G401 (cell line): ENCODE results near the gene UQCRC2. TPM values are rescaled to one million over a fixed set of nuclear protein-coding genes. Genes with fewer than 3 reads are reported as not detected.
"Not testable (repeated sequence)": the region's sequence is repeated elsewhere in the genome, so short reads cannot be mapped to it uniquely, and the experiment has no call there.

Experiments
- DNase-seq: peaks from one replicate; pipeline ENCODE4 v3.0.0-alpha.2; 2015; ENCODE audit warnings: low spot score
- in situ Hi-C: cut with HindIII; loops from 2 replicates; pipeline ENCODE4 v1.10.0; 2016; ENCODE audit warnings: low sequenced_read_pairs, mixed read lengths
- total RNA-seq: library from RNA; depleted of rRNA; stranded (reverse); fragments of >200 nt; shearing (Covaris generic); gene quantifications from 2 replicates; pipeline ENCODE4 v1.2.3, GENCODE V29; 2014; rRNA removed

Gene UQCRC2
- 73.9 and 94.3 TPM in 2 replicates for total RNA-seq

DNA sequence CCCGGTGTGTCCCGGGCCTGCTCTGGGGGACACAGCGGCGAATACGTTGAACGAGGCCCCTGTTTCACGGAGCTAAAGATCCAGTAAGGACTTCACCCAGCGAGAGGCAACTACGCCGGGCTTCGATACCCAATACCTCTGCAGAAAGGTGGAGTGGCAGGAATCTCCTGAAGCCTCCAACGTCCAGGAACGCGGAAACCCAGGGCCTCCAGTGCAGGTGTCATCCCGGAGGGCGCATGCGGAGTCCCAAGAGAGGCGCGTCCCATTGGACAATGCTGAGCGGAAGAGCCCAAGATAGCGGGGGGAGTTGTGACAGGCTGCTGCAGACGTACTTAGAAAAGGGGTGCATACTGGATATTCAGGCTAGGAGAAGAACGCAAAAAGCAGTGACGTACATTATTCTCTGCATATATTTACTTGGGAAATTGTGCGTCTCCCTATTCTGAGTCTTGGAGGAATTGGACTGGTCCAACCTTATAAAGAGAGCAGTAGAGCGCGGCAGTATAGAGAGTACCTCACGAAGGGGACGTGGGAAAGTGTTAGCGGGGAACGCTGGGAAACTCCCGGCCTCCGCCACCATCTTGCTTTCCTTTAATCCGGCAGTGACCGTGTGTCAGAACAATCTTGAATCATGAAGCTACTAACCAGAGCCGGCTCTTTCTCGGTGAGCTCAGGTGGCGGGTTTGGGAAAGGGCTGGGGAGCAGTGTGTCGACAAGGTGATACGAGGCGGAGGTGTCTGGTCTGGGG is at the start of gene UQCRC2:
TSS of gene UQCRC2 (plus strand) at position 569 of the 748 bp plus-strand sequence. CDS start at position 632, 63 bp downstream.
- peak; percentile 96 for DNase-seq
- in situ Hi-C loops: no loop called here

DNA sequence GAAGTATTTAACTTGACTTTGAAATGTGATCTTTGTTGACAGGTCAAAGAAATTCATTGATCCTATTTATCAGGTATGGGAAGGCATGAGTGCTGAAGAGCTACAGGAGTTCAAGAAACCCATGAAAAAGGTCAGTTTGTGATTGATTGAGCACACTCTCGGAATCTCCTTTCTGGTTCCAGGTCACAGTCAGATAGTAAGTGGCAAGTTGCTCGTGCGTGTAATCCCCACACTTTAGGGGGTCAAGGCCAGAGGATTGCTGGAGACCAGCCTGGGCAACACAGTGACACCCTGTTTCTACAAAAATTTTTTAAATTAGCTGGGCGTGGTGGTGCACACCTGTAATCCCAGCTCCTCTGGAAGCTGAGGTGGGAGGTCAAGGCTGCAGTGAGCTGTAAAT is 20.5 kb upstream of the UQCRC2 start:
- in situ Hi-C loops: not testable (repeated sequence)

DNA sequence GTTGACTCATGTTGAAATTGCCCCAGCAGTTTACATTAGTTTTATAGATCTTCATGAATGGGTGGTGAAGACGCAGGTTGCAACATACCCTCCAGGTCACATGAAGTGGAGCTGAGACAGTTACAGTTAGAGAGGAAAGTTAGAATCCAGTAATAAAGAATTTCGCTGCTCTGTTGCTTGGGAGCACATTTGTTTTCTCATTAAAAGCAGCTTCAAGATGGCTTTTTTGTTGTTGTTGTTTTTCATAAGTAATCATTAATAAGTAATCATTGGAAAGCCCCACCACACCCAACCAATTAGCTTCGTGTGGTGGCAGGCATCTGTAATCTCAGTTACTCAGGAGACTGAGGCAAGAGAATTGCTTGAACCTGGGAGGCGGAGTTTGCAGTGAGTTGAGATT is 19.8 kb upstream of the UQCRC2 start:
- in situ Hi-C loops, DNase-seq: not testable (repeated sequence)

More for the DNA sequence above, 20.5 kb upstream of the UQCRC2 start:
- not testable (repeated sequence) for DNase-seq

DNA sequence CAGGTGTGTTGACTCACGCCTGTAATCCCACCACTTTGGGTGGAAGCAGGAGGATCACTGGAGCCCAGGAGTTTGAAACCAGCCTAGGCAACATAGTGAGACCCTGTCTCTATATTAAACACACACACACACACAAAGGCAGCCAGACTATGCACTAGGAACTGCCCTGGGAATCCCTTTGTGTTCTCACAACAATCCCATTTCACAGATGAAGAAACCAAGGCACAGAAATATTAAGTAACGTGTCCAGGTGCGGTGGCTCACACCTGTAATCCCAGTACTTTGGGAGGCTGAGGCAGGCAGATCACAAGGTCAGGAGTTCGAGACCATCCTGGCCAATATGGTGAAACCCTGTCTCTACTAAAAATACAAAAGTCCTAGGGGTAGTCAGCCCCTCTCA is 19.4 kb upstream of the UQCRC2 start:
- DNase-seq, in situ Hi-C loops: not testable (repeated sequence)

DNA sequence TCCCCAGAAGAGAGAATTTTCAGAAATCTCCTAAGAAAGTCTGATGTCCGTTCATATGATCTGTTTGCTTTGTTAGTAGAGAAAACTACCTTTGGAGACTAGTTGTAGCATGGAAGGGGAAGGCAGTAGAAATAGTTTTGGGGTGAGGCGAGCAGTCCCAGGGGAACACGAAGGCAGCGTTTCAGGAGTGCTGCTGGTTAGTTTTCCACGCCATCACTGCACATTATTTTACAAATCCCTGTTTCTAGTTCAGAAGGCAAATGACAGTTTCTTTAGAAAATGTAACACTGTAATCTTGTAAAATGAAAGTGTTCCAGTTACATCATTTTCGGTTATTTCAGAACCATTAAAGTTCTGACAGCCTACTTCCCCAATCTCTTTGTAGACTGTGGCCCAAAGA is 16.9 kb upstream of the UQCRC2 start:
- DNase-seq, in situ Hi-C loops: not testable (repeated sequence)

DNA sequence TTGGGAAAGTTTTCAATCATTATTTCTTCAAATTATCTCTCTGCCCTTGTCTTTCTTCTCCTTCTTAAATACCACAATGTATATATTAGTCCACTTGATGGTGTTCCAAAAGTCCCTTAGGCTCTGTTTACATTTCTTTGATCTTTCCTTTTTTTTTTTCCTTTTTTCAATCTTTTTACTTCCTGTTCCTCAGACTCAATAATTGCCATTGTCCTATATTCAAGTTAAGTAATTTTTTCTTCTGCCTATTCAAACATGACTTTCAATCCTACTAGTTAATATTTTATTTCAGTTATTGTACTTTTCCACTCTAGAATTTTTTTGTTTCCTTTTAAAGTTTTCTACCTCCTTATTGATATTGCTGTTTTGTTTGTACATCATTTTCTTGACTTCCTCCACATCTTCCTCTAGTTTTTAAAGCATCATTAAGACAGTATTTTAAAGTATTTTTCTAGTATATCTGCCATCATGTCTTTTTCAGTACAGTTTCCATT is 15.8 kb upstream of the UQCRC2 start:
- no peak for DNase-seq
- in situ Hi-C loops: no loop called here

DNA sequence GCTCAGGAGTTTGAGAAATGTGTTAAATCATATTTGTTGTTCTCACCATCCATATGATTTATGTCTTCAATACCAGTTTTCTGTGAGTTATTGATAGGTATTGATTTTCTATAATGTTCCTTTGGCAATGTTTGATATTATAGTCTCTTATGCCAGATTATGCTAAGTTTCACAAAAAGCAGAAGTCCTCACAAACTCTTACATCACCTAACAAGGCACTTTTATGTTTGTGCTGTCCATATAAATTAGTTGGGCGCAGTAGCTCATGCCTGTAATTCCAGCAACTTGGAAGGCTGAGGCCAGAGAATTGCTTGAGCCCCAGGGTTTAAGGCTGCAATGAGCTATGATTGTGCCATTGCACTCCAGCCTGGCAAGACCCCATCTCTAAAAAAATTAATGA is 12.6 kb upstream of the UQCRC2 start:
- DNase-seq: no peak
- in situ Hi-C loops: no loop called here

DNA sequence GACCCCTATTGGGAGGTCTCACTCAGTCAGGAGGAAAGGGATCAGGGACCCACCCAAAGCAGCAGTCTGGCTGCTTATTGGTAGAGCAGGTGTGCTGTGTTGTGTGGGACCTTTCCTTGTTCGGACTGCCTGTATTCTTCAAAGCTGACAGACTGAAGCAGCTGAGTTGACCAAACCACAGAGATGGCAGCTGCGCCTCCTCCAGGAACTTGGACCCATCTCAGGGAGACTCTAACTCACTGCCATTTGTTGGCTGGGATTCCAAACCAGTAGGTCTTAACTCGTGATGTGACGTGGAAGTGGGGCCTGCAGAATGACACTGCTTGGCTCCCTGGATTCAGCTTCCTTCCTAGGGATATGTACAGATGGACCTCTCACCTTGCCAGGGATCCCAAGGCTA is 9.6 kb upstream of the UQCRC2 start:
- in situ Hi-C loops: no loop called here

DNA sequence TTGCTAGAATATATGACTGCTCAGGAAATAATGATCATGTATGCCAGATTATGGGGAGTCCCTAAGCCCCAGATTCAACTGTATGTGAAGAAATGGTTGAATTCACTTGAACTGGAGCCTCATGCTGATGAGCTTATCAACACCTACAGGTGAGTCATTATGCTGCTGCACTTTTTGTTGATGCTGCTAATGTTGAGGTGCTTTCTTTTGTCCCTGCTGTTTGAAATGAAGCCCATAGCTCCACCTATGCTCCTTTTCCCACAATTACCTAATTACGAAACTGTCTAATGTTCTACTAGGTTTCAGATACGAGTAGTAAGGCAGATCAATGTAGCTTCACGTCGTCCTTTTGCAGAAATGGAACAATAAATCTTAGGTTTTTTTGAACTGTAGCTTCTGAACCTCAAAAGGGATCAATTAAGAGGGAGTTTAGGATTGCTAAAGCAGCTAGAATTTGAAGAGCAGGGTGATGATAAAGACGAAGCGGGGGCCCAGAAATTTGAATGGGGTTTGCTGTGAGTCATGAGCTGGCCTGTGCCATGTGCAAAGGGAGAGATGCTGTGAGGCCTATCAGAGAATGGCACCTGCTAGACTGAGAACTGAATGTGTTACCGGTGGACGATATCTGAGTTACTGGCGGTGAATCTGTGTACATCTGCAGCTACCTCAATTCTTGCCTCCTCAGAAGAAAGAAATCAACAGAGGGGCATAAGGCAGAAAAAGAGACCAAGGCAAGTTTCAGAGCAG is 6.1 kb upstream of the UQCRC2 start:
- DNase-seq: no peak
- in situ Hi-C loops: no loop called here

More for the DNA sequence above, 9.6 kb upstream of the UQCRC2 start:
- DNase-seq: no peak

DNA sequence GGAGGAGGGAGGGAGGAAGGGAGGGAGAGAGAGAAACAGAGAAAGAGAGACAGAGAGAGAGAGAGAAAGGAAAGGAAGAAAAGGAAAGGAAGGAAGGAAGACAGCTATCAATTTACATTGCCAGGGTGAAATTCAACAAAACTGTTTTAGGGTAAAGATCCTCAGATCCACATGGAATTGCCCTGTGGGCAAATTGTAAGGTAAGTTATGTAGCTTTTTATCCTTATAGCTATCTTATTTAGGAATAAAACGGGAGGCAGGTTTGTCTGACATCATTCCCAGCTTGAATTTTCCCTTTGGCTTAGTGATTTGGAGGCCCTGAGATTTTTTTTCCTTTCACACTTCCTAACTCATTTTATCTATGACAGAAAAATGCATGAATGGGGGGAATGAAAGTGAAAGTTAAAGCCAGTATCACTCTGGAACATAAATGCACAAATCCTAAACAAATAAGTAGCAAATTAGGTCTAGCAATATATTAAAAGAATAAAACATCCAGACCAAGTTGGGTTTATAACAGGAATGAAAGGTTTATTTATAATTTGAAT is 3.4 kb upstream of the UQCRC2 start:
- in situ Hi-C loops: no loop called here
- no peak for DNase-seq

DNA sequence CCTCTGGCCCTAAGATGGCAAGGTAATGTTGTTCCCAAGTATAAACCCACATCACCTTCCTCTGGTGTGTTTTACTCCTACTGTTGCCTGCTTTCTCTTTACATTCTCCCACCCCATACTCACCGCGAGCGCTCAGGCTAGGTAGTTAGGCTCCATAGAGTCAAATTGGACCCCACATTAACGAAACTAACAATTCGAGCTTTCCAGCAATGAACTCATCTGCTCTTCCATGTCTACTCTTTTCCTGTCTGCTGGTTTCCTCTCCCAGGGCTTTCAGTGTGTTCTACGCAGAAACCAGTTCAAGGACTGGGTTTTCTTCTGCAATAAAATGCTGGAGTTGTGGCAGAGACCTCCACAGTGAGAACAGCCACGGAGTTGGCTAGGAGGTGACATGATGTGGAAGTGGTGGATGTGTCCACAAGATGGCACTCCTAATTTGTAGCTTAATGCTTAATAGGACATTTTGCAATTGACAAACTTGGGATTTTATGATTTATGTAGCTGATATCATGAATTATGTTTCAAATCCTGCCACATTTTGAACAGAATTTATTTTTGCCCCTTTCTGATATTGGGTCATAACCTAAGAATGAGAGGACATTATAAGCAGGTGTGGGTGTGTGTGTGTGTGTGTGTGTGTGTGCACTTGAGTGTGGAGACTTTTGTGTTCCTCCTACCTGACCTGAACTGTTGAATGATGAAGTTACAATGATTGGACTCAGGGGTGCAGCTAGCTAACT is 2.2 kb upstream of the UQCRC2 start:
- in situ Hi-C loops: no loop called here
- DNase-seq: peak; percentile 39

DNA sequence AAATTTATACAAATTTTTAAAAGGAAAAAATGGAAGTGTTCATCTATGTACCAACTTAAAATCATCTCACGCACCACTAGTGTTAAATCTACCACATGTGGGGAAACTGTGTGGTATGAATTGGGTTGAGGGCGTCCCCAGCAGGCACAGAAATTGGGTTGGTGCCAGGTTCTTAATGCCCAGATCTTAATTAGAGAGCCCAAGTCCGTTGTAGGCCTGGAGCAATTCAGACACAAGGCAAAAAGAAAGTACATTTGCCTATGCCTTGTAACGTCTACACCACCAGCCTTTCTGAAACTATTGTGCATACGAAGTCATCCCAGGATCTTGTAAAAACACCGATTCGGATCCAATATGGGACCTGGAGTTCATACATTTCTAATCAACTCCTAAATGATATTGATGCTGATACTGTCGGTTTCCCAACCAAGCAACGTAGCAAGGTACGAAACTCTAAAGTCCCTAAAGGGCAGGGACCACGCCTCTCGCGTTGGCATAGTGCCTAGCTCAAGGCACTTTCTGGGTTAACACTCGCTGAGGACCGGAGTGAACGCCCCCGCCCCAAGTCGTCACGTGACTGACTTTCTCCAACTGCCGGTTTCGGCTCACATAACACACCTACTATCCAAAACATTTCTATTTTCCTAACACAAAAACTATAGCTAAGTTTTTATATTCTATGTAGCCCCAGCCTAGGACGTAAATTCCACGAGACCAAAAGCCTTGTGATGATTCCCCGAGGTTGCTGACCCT is 945 bp upstream of the UQCRC2 start:
- peak; percentile 73 for DNase-seq

DNA sequence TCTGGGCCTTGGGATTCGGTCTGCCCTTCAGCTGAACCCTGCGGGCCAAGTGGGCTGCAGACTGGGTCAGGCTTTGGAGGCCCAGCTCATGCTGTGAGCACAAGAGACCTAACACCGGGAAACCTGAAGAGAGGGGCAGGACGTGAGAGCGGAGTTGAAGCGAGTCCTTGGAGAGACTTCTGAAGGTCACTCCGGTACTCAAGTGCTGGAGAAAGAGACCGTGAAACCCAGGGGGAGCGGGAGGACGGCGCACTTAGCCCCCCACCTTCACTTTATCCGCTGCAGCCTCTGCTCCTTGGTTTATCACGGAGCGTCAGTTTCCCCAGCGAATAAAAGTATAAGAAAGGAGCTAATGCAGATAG is 361 bp downstream of the UQCRC2 start:
- no peak for DNase-seq
- in situ Hi-C loops: no loop called here

More for the DNA sequence above, 945 bp upstream of the UQCRC2 start:
- in situ Hi-C loops: no loop called here

DNA sequence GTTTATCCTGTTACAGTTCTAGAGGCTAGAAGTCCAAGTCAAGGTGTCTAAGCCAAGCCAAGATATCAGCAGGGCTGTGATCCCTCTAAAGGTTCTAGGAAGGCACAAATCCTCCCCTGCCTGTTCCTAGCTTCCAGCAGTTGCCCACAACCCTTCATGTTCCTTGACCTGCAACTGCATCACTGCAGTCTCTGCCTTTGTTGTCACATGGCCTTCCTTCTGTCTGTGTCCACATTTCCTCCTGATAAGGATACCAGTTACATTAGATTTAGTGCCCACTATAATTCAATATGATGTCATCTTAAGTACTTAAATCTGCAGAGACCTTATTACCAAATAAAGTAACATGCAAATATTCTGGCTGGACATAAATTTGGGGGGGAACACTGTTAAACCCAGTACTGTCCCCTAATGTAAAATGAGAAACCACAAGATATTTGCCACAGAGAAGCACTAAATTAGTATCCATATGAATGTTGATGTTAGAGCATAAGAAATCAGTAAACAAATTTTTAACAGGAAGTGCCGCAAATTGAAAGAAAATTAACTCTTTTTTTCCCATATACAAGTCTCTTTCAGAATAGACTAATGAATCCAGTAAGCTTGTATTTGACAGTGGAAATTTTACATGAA is 4.7 kb downstream of the UQCRC2 start:
- in situ Hi-C loops: no loop called here
- no peak for DNase-seq

DNA sequence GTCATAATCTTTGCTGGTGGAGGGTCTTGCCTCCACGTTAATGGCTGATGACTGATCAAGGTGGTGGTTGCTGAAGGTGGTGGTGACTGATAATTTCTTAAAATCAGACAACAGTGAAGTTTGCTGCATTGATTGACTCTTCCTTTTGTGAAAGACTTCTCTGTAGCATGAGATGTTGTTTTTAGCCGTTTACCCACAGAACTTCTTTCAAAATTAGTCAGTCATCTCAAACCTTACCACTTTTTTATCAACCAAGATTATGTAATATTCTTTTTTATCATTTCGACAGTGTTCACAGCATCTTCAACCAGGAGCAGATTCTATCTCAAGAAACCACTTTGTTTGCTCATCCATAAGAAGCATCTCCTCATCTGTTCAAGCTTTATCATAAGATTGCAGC is 5.9 kb downstream of the UQCRC2 start:
- DNase-seq: no peak
- in situ Hi-C loops: no loop called here

DNA sequence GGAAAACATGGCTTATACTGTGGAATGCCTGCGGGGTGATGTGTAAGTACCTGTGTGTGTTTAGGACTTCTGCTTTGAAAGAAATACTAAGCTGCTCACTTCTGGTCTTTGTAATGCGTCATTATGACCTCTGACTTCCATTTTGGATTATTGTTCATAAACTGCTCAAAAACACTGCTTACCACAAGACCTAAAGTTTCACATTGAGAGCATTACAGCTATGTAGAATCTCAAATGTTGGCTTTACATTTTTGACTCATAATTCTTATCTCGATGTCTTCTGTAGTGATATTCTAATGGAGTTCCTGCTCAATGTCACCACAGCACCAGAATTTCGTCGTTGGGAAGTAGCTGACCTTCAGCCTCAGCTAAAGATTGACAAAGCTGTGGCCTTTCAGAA is 9.3 kb downstream of the UQCRC2 start:
- in situ Hi-C loops: no loop called here
- no peak for DNase-seq

DNA sequence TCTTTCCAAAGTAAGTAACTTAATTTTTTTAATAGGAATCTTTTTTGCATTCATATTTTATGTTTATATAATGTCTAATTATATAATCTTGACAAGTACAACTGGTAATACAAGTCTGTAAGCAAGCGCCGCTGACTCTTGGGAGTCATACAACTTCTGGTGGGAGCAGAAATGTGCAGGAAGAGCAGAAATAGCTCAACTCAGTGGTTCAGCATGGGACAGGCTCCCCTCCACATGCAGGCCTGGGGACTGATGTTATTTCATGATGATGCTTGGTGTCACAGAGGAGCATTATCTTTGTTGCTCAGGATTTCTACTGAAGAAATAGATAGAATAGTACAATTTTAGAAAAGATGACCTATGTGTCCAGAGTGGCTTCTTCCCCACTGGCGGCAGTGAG is 10.7 kb downstream of the UQCRC2 start:
- no peak for DNase-seq
- in situ Hi-C loops: no loop called here

DNA sequence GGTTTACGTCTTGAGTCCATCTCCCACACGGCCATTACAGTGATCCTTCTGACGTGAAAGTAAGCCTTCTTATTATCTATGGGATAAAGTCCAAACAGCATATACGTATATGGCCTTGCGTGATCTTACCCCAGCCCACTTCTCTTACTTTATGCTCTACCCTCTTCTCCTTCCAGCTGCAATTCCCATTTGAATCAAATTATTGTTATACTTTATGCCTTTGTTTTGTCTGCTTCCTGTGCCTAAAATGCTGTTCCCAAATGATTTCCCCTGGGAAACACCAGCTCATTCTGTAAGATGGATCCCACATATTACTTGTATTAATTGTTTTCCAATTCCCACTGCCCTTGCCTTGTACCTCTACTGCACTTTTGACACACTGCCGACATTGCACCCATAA is 11.2 kb downstream of the UQCRC2 start:
- no peak for DNase-seq
- in situ Hi-C loops: no loop called here
